ENCODE data around the gene RBM3.
"Not testable (repeated sequence)": the region's sequence is repeated elsewhere in the genome, so short reads cannot be mapped to it uniquely, and the experiment has no call there.

The RBM3 gene

GRCh38 chrX:48574270-48575266 is at the start of gene RBM3:
Gene RBM3, plus strand, starts transcription at chrX:48574484. Its CDS starts 697 bp downstream, at chrX:48575181.
- DNase-seq (ENCODE audit: insufficient read length, low spot score): peak; percentile 83
- FAIRE-seq: peak; percentile 20

DNA sequence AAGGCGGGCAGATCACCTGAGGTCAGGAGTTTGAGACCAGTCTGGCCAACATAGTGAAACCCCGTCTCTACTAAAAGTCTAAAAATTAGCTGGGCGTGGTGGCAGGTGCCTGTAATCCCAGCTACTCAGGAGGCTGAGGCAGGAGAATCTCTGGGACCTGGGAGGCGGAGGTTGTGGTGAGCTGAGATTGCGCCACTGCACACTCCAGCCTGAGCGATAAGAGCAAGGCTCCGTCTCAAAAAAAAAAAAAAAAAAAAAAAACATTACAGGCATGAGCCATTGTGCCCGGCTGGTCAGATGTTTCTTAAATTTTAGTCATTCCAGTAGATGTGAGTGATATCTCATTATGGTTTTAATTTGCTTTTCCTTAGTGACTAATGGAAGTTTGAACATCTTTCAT is 48.4 kb upstream of the RBM3 start:
- not testable (repeated sequence) for FAIRE-seq

DNA sequence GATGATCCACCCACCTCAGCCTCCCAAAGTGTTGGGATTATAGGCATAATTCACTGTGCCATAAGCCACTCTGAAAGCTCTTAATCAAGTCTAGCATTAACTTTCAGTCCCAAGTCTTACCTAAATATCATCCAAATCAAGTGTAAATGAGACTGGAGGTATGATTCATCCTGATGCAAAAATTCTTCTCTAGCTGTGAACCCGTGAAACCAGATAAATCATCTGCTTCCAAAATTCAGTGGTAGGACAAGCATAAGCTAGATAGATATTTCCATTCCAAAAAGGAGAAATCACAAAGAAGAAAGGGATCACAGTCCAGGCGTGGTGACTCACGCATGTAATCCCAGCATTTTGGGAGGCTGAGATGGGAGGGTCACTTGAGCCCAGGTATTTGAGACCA is 43.5 kb upstream of the RBM3 start:
- FAIRE-seq: no peak
- no peak for DNase-seq (ENCODE audit: insufficient read length, low spot score)

More for the DNA sequence above, 48.4 kb upstream of the RBM3 start:
- DNase-seq (ENCODE audit: insufficient read length, low spot score): not testable (repeated sequence)

GRCh38 chrX:48531358-48531959 is 42.8 kb upstream of the RBM3 start:
- FAIRE-seq (no peak), DNase-seq (ENCODE audit: insufficient read length, low spot score) (no peak)

- FAIRE-seq (no peak), DNase-seq (ENCODE audit: insufficient read length, low spot score) (no peak)
Observed at GRCh38 chrX:48532161-48532560, 42.1 kb upstream of the RBM3 start.

GRCh38 chrX:48533165-48533564 is 41.1 kb upstream of the RBM3 start:
- FAIRE-seq (no peak), DNase-seq (ENCODE audit: insufficient read length, low spot score) (no peak)

DNA sequence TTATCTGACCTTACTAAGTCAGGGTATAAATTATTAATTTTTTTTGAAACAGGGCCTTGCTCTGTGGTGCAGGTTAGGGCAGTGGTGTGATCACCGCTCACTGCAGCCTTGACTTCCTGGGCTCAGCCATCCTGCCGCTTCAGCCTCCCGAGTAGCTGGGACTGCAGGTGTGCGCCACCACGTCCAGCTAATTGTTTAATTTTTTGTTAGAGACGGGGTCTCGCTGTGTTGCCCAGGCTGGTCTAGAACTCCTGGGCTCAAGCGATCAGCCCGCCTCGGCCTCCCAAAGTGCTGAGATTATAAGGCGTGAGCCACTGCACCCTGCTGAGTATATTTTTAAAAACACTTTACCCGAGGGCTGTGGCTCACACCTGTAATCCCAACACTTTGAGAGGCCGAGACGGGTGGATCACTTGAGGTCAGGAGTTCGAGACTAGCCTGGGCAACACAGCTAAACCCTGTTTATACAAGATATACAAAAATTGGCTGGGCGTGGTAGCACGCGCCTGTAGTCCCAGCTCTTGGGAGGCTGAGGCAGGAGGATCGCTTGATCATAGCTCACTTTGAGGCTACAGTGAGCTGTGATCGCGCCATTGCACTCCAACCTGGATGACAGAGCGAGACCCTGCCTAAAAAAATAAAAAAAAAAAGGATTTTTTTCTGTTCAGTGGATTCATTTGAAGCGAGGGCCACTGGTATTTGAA is 35.5 kb upstream of the RBM3 start:
- FAIRE-seq: no peak
- DNase-seq (ENCODE audit: insufficient read length, low spot score): no peak

DNA sequence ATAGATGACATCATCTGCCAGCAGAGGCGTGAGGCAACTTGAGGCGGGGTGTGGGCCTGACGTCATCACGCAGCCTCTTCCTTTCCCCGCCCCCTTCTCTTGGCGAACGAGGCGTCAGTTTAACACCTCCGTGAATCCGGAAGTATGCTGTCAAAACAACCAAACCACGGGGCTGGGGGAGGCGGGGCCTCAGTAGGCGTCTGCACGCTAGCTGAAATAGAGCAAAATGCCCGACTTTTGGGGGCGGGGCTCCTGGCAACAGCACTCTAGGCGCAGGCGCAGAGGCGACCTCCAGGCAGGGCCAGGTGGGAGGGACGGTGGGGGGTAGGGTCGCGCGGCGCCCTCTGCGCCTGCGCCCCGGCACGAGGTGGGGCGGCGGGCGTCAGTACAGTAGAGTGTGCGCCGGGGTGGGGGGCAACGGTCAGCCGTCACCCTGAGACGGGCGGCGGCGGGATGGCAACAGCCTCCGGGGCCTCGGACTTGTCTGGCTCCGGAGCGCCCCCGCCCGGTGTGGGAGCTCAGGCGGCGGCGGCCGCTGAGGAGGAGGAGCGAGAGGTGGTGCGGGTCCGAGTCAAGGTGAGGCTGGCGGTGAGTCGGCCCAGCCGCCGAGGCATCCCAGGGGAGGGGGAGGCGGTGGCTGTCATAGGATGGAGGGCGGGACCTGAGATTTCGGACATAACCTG is 34.8 kb upstream of the RBM3 start, which contains the start of gene TBC1D25:
Gene TBC1D25 (plus strand): TSS at position 370 of the 683 bp plus-strand sequence. CDS start 84 bp downstream, at position 454.
- DNase-seq (ENCODE audit: insufficient read length, low spot score) (peak; percentile 76), FAIRE-seq (no peak)

GRCh38 chrX:48540028-48540375 is 34.3 kb upstream of the RBM3 start:
- no peak for DNase-seq (ENCODE audit: insufficient read length, low spot score)
- no peak for FAIRE-seq

GRCh38 chrX:48540480-48540879 is 33.8 kb upstream of the RBM3 start:
- FAIRE-seq (no peak), DNase-seq (ENCODE audit: insufficient read length, low spot score) (no peak)

GRCh38 chrX:48541140-48541814 is 33.0 kb upstream of the RBM3 start:
- FAIRE-seq: no peak

DNA sequence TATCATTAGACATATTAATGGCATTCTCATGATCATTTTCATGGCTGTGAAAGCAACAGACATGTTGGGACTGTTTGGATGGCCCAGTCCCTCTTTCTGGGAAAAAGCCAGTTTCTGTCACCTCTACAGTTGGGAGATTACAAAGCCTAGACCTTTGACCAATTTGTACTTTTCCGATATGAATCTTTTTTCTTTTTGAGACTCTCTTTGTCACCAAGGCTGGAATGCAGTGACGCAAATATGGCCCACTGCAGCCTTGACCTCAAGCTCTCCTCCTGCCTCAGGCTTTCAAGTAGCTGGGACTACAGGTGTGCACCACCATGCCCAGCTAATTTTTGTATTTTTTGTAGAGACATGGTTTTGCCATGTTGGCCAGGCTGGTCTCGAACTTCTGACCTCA is 25.4 kb upstream of the RBM3 start:
- DNase-seq (ENCODE audit: insufficient read length, low spot score) (no peak), FAIRE-seq (no peak)

More at GRCh38 chrX:48541140-48541814, 33.0 kb upstream of the RBM3 start:
- no peak for DNase-seq (ENCODE audit: insufficient read length, low spot score)

GRCh38 chrX:48555731-48556325 is 18.5 kb upstream of the RBM3 start:
- not testable (repeated sequence) for FAIRE-seq; DNase-seq (ENCODE audit: insufficient read length, low spot score)

- no peak for FAIRE-seq
- peak; percentile 10 for DNase-seq (ENCODE audit: insufficient read length, low spot score)
Observed at GRCh38 chrX:48558271-48558670, 16.0 kb upstream of the RBM3 start.

- FAIRE-seq (no peak), DNase-seq (ENCODE audit: insufficient read length, low spot score) (no peak)
Observed at GRCh38 chrX:48559636-48560035, 14.6 kb upstream of the RBM3 start.

DNA sequence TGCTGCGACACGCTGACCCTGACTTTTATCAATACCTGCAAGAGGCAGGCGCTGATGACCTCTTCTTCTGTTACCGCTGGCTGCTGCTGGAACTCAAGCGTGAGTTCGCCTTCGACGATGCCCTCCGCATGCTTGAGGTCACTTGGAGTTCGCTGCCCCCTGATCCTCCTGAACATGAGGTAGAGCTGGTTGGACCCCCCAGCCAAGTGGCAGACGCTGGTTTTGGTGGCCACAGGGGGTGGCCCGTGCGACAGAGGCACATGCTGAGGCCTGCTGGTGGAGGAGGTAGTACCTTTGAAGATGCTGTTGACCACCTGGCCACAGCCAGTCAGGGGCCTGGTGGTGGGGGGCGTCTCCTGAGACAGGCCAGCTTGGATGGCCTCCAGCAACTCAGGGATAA is 14.2 kb upstream of the RBM3 start:
- no peak for DNase-seq (ENCODE audit: insufficient read length, low spot score)

GRCh38 chrX:48560681-48561080 is 13.6 kb upstream of the RBM3 start:
- no peak for FAIRE-seq
- no peak for DNase-seq (ENCODE audit: insufficient read length, low spot score)

More for the DNA sequence above, 14.2 kb upstream of the RBM3 start:
- no peak for FAIRE-seq

- no peak for FAIRE-seq
- DNase-seq (ENCODE audit: insufficient read length, low spot score): no peak
Observed at GRCh38 chrX:48569958-48570357, 4.3 kb upstream of the RBM3 start.

GRCh38 chrX:48573690-48574269 is 504 bp upstream of the RBM3 start:
- DNase-seq (ENCODE audit: insufficient read length, low spot score) (no peak), FAIRE-seq (no peak)
